SK-N-SH treated with all-trans-retinoic acid at 6 μM for 48 hours (cell line): ENCODE results near the gene UTS2.

Experiments
- ESRRG ChIP-seq: fragments of 250-450 bp; sonication (Bioruptor Pico); IDR thresholded peaks from 2 replicates; pipeline ENCODE4 v1.6.1; 2021; ENCODE audit warnings: mild to moderate bottlenecking
- PATZ1 ChIP-seq: fragments of 250-450 bp; sonication (Bioruptor Pico); IDR thresholded peaks from 2 replicates; pipeline ENCODE4 v1.8.0; 2020; ENCODE audit warnings: mild to moderate bottlenecking, moderate library complexity, borderline replicate concordance
- RARB ChIP-seq: fragments of 250-450 bp; sonication (Bioruptor Pico); IDR thresholded peaks from 2 replicates; pipeline ENCODE4 v1.8.0; 2021; ENCODE audit warnings: mild to moderate bottlenecking, moderate library complexity
- SNAI2 ChIP-seq: fragments of 250-450 bp; sonication (Bioruptor Pico); IDR thresholded peaks from 2 replicates; pipeline ENCODE4 v1.5.0; 2020; ENCODE audit warnings: mild to moderate bottlenecking, moderate library complexity
- TCF4 ChIP-seq: fragments of 250-450 bp; sonication (Bioruptor Pico); IDR thresholded peaks from 2 replicates; pipeline ENCODE4 v1.8.0; 2021; ENCODE audit warnings: mild to moderate bottlenecking, moderate library complexity, borderline replicate concordance
- ZFP30 ChIP-seq: fragments of 450-650 bp; formaldehyde crosslinking; IDR thresholded peaks from 2 replicates; pipeline ENCODE4 v1.5.0; 2022; ENCODE audit warnings: mild to moderate bottlenecking, moderate library complexity
- TF ChIP-seq, protein P1 (sequence below): fragments of 250-450 bp; sonication (Bioruptor Pico); IDR thresholded peaks from 2 replicates; pipeline ENCODE4 v1.5.1; 2020; ENCODE audit warnings: low read depth, mild to moderate bottlenecking, moderate library complexity
- TF ChIP-seq, protein P2 (sequence below): fragments of 250-450 bp; sonication (Bioruptor Pico); IDR thresholded peaks from 2 replicates; pipeline ENCODE4 v1.5.1; 2021; ENCODE audit warnings: mild to moderate bottlenecking, moderate library complexity

GRCh38 chr1:7860130-7860529, 7.3 kb upstream of the UTS2 start:
- no peak for TF ChIP-seq PATZ1 (CRISPR knock-in tag)
- TF ChIP-seq, protein P1, sequence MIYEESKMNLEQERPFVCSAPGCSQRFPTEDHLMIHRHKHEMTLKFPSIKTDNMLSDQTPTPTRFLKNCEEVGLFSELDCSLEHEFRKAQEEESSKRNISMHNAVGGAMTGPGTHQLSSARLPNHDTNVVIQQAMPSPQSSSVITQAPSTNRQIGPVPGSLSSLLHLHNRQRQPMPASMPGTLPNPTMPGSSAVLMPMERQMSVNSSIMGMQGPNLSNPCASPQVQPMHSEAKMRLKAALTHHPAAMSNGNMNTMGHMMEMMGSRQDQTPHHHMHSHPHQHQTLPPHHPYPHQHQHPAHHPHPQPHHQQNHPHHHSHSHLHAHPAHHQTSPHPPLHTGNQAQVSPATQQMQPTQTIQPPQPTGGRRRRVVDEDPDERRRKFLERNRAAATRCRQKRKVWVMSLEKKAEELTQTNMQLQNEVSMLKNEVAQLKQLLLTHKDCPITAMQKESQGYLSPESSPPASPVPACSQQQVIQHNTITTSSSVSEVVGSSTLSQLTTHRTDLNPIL, result no peak
- TF ChIP-seq SNAI2 (CRISPR knock-in tag), result no peak
- TF ChIP-seq ZFP30, result no peak
- TF ChIP-seq ESRRG (CRISPR knock-in tag), result no peak
- TF ChIP-seq, protein P2, sequence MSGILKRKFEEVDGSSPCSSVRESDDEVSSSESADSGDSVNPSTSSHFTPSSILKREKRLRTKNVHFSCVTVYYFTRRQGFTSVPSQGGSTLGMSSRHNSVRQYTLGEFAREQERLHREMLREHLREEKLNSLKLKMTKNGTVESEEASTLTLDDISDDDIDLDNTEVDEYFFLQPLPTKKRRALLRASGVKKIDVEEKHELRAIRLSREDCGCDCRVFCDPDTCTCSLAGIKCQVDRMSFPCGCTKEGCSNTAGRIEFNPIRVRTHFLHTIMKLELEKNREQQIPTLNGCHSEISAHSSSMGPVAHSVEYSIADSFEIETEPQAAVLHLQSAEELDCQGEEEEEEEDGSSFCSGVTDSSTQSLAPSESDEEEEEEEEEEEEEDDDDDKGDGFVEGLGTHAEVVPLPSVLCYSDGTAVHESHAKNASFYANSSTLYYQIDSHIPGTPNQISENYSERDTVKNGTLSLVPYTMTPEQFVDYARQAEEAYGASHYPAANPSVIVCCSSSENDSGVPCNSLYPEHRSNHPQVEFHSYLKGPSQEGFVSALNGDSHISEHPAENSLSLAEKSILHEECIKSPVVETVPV, result no peak
- TF ChIP-seq TCF4 (CRISPR knock-in tag), result no peak
- no peak for TF ChIP-seq RARB (CRISPR knock-in tag)
